Sigmoid colon (tissue), 4 donors: ENCODE data around the gene AXL.

ENCODE experiments used
- EP300 ChIP-seq, 4 donors: sonication (generic); formaldehyde crosslinking; IDR thresholded peaks; one replicate each; pipeline ENCODE4 v1.6.1; 2017; ENCODE audit warnings: antibody characterized with exemption in 4 of 4
- TF ChIP-seq, protein P1 (sequence below), 4 experiments: fragments of 450-650 bp in 3 of 4; fragments of 200-600 bp in 1 of 4; IDR thresholded peaks; one replicate each; pipeline ENCODE4 v1.5.1; 2016 to 2019; ENCODE audit warnings: antibody characterized with exemption in 4 of 4, mild to moderate bottlenecking in 3 of 4, moderate library complexity in 2 of 4

DNA sequence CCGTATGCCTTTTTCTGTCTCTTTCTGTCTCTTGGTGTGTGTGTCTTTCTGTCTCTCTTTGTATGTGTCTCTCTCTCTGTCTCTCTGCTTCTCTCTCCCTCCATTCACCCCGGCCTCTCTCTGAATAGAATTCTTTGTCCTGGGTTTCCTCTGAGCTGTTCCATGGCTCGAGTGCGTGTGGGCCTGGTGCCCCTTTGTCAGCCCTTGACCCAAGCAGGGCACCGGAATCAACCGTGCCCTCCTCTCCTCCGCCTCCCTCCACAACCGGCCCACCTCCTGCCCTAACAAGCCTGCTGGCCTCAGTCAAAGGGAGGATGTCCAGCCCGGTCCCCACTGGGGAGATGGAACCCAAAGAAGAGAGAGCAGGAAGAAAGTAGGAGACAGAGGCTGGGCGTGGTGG, 3.2 kb downstream of the AXL start:
- TF ChIP-seq, protein P1, sequence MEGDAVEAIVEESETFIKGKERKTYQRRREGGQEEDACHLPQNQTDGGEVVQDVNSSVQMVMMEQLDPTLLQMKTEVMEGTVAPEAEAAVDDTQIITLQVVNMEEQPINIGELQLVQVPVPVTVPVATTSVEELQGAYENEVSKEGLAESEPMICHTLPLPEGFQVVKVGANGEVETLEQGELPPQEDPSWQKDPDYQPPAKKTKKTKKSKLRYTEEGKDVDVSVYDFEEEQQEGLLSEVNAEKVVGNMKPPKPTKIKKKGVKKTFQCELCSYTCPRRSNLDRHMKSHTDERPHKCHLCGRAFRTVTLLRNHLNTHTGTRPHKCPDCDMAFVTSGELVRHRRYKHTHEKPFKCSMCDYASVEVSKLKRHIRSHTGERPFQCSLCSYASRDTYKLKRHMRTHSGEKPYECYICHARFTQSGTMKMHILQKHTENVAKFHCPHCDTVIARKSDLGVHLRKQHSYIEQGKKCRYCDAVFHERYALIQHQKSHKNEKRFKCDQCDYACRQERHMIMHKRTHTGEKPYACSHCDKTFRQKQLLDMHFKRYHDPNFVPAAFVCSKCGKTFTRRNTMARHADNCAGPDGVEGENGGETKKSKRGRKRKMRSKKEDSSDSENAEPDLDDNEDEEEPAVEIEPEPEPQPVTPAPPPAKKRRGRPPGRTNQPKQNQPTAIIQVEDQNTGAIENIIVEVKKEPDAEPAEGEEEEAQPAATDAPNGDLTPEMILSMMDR (IDR thresholded peaks at IDR 0.05) = no peak
- no peak for TF ChIP-seq EP300 (IDR thresholded peaks at IDR 0.05)
